ENCODE data around the gene PTCH2. TPM values are rescaled to one million over a fixed set of nuclear protein-coding genes. Genes with fewer than 3 reads are reported as not detected.

PTCH2 gene
- total and polyA plus RNA-seq, 7 donors: 0.36 to 2.8 (median 0.68) TPM; not detected in 2

- intact Hi-C loops (cut with DNase I): loop anchor here (5.0 kb wide), 2 partner anchors 34 to 224 kb away; partner anchors contain the start of genes HECTD3 and UROD
- no peaks in the 10 kb centered on the region for H3K27me3 ChIP-seq
- no peak within 1 kb of the TSS for H3K27ac ChIP-seq
- 81 to 91% methylated on average over 9 of the region's 9 CpGs for WGBS, 2 donors
- H3K4me1 ChIP-seq: peaks cover 0 to 34% (median 24%) of the 10 kb centered on the region in 4 donors
- DNase-seq: no peak
- TF ChIP-seq, protein P1, sequence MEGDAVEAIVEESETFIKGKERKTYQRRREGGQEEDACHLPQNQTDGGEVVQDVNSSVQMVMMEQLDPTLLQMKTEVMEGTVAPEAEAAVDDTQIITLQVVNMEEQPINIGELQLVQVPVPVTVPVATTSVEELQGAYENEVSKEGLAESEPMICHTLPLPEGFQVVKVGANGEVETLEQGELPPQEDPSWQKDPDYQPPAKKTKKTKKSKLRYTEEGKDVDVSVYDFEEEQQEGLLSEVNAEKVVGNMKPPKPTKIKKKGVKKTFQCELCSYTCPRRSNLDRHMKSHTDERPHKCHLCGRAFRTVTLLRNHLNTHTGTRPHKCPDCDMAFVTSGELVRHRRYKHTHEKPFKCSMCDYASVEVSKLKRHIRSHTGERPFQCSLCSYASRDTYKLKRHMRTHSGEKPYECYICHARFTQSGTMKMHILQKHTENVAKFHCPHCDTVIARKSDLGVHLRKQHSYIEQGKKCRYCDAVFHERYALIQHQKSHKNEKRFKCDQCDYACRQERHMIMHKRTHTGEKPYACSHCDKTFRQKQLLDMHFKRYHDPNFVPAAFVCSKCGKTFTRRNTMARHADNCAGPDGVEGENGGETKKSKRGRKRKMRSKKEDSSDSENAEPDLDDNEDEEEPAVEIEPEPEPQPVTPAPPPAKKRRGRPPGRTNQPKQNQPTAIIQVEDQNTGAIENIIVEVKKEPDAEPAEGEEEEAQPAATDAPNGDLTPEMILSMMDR (IDR thresholded peaks at IDR 0.05): no peak
- TF ChIP-seq POLR2AphosphoS5 (IDR thresholded peaks at IDR 0.05): no peak
- TF ChIP-seq EP300 (IDR thresholded peaks at IDR 0.05): no peak
- no peak for TF ChIP-seq POLR2A (IDR thresholded peaks at IDR 0.05)
- no peaks in the 10 kb centered on the region for H3K9me3 ChIP-seq
- H3K4me3 ChIP-seq: no peak within 1 kb of the TSS
- H3K36me3 ChIP-seq: no peaks in the 10 kb centered on the region
Observed at GRCh38 chr1:44788120-44788860, 54.8 kb downstream of the PTCH2 start, which contains the start of gene BEST4. BEST4 (minus strand) TSS chr1:44788170; CDS start chr1:44787705, 465 bp downstream.

GRCh38 chr1:44787506-44787905 is 55.5 kb downstream of the PTCH2 start:
- DNase-seq: no peak
- no peaks in the 10 kb centered on the region for H3K9me3 ChIP-seq

GRCh38 chr1:44786841-44787426 is 56.1 kb downstream of the PTCH2 start:
- TF ChIP-seq, protein P1 (IDR thresholded peaks at IDR 0.05): no peak
- TF ChIP-seq POLR2AphosphoS5 (IDR thresholded peaks at IDR 0.05): no peak
- TF ChIP-seq EP300 (IDR thresholded peaks at IDR 0.05): no peak
- TF ChIP-seq POLR2A (IDR thresholded peaks at IDR 0.05): no peak
- peaks cover 0 to 34% (median 25%) of the 10 kb centered on the region in 4 donors for H3K4me1 ChIP-seq
- 79 to 83% methylated on average over 9 of the region's 9 CpGs for WGBS, 2 donors
- intact Hi-C loops (cut with DNase I): loop anchor here (1.0 to 5.0 kb wide), 3 partner anchors 35 to 225 kb away; partner anchors contain the start of genes HECTD3 and UROD
- no peaks in the 10 kb centered on the region for H3K9me3 ChIP-seq
- H3K27me3 ChIP-seq: no peaks in the 10 kb centered on the region
- peak overlapping the region; percentile 41 to 70 (median 64) for H3K27ac ChIP-seq
- no peak for DNase-seq
- H3K36me3 ChIP-seq: peaks cover 0 to under 1% (median 0%) of the 10 kb centered on the region in 4 donors
- H3K4me3 ChIP-seq: peak overlapping the region in 2 of 4 donors; percentile 55 to 61

More at GRCh38 chr1:44787506-44787905, 55.5 kb downstream of the PTCH2 start:
- Histone ChIP-seq H3K4me1 (peaks cover 0 to 34% (median 25%) of the 10 kb centered on the region in 4 donors), H3K36me3 (no peaks in the 10 kb centered on the region), H3K27ac (no peak overlapping the region), H3K4me3 (no peak overlapping the region), H3K27me3 (no peaks in the 10 kb centered on the region)
- WGBS, 2 donors: 94 to 95% methylated on average over 10 of the region's 10 CpGs
- TF ChIP-seq POLR2A (IDR thresholded peaks at IDR 0.05): no peak
- TF ChIP-seq, protein P1 (IDR thresholded peaks at IDR 0.05): no peak
- intact Hi-C loops (cut with DNase I): loop anchor here (5.0 kb wide), 2 partner anchors 35 to 225 kb away; partner anchors contain the start of genes HECTD3 and UROD

DNA sequence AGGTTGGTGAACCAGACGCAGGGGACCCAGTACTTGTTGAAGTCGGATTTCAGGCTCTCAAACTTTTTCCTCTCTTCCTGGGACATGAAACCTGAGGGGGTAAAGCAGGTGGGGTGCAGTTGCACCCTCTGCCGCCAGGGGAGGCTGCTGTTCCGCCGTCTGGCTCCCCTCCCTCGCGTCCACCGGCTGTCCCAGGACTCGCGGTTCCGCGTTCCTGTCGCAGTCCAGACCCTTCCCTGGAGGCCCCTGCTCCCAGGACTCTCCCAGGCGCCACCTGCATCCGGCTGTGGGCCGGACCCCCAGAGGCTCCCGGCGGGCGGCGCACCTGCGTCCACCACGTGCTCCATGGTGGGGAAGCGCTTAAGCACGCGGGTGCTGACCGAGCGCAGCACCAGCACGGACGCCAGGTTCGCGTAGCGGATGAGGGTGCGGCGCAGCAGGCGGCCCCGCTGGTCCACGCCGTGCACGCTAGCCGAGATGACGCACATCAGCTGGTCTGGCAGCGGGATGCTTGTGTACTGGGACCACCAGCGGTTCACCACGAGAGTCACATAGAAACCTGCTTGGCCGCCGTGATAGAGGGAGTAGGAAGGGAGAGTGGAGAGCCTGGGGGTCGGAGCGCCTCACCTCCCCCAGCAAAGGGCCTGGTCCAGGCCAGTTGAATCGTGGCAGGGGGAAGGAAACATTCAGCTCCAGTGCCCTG is 56.8 kb downstream of the PTCH2 start:
- peaks cover 0 to 7% (median 0%) of the 10 kb centered on the region in 4 donors for H3K36me3 ChIP-seq

More for the DNA sequence above, 56.8 kb downstream of the PTCH2 start:
- WGBS, 2 donors: 5 to 6% methylated on average over 49 of the region's 49 CpGs
- TF ChIP-seq POLR2A (IDR thresholded peaks at IDR 0.05) (no peak), POLR2AphosphoS5 (IDR thresholded peaks at IDR 0.05) (peak in 2 of 4 donors; percentile 11 to 37), EP300 (IDR thresholded peaks at IDR 0.05) (no peak)
- TF ChIP-seq, protein P1 (IDR thresholded peaks at IDR 0.05): peak; percentile 96 to 100 (median 98)
- H3K4me1 ChIP-seq: peaks cover 0 to 34% (median 25%) of the 10 kb centered on the region in 4 donors
- peak overlapping the region; percentile 34 to 61 (median 50) for H3K4me3 ChIP-seq
- no peaks in the 10 kb centered on the region for H3K27me3 ChIP-seq
- peak overlapping the region; percentile 41 to 70 (median 64) for H3K27ac ChIP-seq
- no peaks in the 10 kb centered on the region for H3K9me3 ChIP-seq
- intact Hi-C loops (cut with DNase I): loop anchor here (1.0 to 5.0 kb wide), 3 partner anchors 36 to 226 kb away; partner anchors contain the start of genes HECTD3 and UROD
- DNase-seq: peak; percentile 87
